HTR-8/SVneo (cell line): Measurements from ENCODE around the gene CDC42.
"Not testable (repeated sequence)": the region's sequence is repeated elsewhere in the genome, so short reads cannot be mapped to it uniquely, and the experiment has no call there.

Experiments
- DNase-seq: peaks from one replicate; pipeline ENCODE4 v3.0.0; 2011; ENCODE audit warnings: low spot score, mixed read lengths; ENCODE audit not compliant: insufficient read length
- FAIRE-seq: peaks from 2 replicates; lab custom pipeline; 2011; peaks lifted over from hg19 to GRCh38; lab: Jason Lieb, UNC

CDC42 gene

DNA sequence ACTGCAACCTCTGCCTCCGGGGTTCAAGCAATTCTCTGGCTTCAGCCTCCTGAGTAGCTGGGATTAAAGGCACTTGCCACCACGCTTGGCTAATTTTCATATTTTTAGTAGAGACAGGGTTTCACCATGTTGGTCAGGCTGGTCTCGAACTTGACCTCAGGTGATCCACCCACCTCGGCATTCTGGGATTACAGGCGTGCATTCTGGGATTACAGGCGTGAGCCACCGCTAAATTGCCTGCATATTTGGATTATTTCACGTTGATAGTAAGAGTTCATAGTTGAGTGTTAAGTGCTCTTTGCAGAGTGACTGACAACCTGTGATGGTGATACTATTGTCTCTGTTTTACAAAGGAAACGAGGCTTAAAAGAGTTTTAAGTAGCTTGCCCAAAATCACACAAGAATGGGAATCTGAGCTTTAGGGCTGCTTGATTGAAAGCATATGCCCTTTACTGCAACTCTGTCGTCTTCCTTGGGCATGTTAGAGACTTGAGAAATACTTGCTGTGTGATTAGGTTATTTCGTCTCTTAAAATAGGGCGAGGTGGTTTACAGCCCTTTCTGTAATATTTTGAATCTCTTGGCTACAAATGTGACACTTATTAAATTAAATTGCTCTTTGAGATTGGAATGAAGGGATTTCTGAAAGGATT is 12.4 kb downstream of the CDC42 start:
- no peak for DNase-seq
- FAIRE-seq, result no peak

- DNase-seq (no peak), FAIRE-seq (no peak)
Observed at GRCh38 chr1:22071511-22071910, 19.0 kb downstream of the CDC42 start.

GRCh38 chr1:22074803-22075202 is 22.3 kb downstream of the CDC42 start:
- DNase-seq (no peak), FAIRE-seq (no peak)

DNA sequence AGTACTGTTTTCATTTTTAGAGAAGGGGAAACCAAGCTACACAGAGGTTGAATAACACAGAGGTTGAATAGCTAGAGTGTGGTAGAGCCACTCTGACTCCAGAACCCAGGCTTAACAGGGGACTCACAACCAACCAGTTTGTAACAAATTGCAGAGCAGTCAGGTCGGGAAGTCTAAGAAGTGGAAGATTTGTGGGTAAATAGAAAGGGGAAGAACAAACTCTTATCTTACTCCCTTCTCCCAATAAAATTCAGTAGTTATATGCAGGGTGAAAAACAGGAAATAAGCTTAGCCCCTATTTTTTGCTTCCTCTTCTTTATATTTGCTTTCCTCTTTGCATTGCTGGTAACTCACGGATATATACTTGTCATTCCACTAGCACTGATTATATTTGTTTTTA is 23.2 kb downstream of the CDC42 start:
- DNase-seq (no peak), FAIRE-seq (no peak)

- FAIRE-seq (no peak), DNase-seq (no peak)
Observed at GRCh38 chr1:22076346-22076745, 23.8 kb downstream of the CDC42 start.

- FAIRE-seq (no peak), DNase-seq (no peak)
Observed at GRCh38 chr1:22077728-22078127, 25.2 kb downstream of the CDC42 start.

DNA sequence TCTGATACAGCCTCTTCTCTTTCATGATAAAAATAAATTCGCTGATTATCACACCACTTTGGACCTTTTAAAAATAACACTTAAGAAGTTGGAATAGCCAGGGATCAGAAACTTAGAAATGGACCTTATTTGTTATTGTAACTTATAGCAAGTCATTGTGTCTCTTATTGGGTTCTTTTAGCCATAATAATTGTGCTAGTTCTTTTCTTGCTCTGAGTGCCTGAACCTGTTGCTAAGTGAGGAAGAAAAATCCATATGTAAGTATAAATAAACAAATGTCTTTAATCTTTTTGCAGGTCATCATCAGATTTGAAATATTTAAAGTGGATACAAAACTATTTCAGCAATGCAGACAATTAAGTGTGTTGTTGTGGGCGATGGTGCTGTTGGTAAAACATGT is 25.6 kb downstream of the CDC42 start:
- no peak for FAIRE-seq
- DNase-seq, result no peak

DNA sequence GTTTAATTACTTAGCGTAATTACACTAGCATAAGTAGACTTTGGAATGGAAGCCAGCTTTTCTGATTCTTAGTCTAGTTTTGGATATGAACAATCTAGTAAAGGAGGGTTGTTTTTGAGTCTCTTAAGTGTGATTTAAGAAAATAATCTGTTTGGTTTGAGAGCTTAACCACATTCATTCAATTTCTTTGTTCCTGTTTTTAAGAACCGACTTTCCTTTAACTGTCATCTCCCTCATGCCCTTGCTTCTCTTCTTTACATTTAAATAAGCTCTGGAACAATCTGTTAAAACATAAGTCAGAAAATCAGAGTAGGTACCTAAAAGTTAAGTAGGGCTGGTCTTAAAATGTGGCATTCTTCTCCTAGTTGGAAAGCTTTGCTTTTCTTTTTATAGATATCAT is 27.7 kb downstream of the CDC42 start:
- no peak for DNase-seq
- FAIRE-seq, result no peak

DNA sequence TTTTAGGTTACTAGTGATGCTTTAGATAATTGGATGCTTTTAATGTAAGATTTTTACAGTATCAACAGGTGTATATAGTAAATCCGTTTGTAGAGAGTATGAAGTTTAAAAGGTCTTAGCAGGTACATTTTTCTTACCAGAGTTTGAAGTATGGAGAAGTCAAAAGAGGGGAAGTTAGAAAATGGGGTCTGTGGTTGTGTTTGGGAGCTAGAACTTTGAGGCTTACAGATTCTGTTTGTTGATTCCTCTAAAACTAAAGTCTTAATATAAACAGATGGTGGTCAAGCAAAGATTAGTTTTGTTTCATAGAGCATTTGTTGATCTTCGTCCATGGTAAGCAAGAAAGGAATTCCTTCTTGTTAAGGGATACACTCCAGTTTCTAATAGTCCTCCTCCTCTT is 35.8 kb downstream of the CDC42 start:
- no peak for FAIRE-seq

GRCh38 chr1:22089134-22089571 is 36.6 kb downstream of the CDC42 start:
- FAIRE-seq (no peak), DNase-seq (no peak)

More for the DNA sequence above, 35.8 kb downstream of the CDC42 start:
- DNase-seq, result no peak

GRCh38 chr1:22089787-22090186 is 37.3 kb downstream of the CDC42 start:
- FAIRE-seq (no peak), DNase-seq (no peak)

- FAIRE-seq (no peak), DNase-seq (no peak)
Observed at GRCh38 chr1:22090867-22091266, 38.4 kb downstream of the CDC42 start.

DNA sequence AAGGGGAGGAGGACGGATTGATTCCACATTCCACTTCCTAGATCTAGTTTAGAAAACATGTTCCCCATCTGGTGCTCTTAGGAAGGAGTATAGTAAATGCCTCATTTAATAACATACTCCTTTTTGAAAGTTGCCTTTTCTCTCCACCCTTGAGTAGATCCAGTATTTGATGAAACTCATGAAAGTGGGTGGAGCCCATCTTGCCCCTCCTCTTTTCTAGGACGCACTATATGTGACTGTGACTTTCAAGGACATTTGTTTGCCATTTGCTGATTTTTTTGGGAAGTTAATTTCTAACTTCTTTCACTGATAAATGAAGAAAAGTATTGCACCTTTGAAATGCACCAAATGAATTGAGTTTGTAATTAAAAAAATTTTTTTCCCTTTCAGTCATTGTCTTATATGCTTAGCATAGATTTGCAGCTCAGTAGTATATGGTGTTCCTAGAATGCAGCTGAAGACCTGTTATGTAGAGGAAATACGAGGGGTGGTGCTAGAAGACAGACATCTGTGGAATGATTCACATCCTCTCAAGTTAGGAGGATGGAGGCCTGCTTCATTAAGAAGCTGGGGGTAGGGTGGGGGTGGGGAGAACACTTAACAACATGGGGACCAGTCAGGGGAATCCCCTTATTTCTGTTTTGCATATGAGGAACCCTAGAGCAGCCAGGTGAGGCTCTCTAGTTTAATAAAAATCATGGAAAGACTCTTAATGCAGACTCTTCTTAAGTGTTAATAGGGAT is 39.7 kb downstream of the CDC42 start:
- not testable (repeated sequence) for FAIRE-seq, DNase-seq

- no peak for FAIRE-seq
- DNase-seq, result no peak
Observed at GRCh38 chr1:22093513-22093912, 41.0 kb downstream of the CDC42 start.

- FAIRE-seq (no peak), DNase-seq (no peak)
Observed at GRCh38 chr1:22096036-22096435, 43.5 kb downstream of the CDC42 start.

DNA sequence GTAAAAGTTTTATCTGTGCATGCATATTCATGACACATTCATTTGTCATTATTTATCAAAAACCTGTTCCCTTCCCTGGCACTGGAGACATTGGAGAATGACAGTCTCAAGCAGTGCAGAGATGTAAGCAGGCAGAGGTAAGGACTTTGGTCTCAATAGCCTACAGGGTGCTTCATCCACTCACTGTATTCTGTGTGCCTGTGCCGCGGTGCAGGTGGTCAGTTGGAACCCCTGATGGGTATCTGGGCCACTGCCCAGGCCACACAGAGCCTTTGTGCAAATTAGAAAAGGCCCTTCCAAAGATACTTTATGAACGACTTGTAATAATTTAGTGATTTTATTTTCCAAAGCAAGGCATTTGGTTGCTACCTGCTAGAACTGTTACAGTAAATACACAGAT is 44.0 kb downstream of the CDC42 start:
- FAIRE-seq, result no peak
- DNase-seq, result no peak

DNA sequence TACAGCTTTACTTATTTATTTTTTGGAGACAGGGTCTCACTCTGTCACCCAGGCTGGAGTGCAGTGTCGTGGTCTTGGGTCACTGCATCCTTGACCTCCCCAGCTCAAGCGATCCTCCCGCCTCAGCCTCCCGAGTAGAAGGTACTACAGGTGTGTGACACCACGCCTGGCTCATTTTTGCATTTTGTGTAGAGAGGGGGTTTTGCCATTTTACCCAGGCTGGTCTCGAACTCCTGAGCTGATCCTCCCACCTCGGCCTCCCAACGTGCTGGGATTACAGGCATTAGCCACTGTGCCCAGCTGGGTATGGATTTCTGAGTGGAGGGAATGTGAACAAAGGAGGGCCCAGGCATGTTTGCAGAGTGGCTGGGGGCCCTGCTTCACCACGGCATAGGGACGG is 46.2 kb downstream of the CDC42 start:
- FAIRE-seq (no peak), DNase-seq (no peak)

- FAIRE-seq, result no peak
- DNase-seq, result no peak
Observed at GRCh38 chr1:22100168-22100567, 47.7 kb downstream of the CDC42 start.

GRCh38 chr1:22101199-22101598 is 48.7 kb downstream of the CDC42 start:
- no peak for DNase-seq
- no peak for FAIRE-seq

GRCh38 chr1:22101995-22102394 is 49.5 kb downstream of the CDC42 start:
- DNase-seq (no peak), FAIRE-seq (no peak)

- no peak for FAIRE-seq
- no peak for DNase-seq
Observed at GRCh38 chr1:22102746-22103145, 50.2 kb downstream of the CDC42 start.

- no peak for FAIRE-seq
Observed at GRCh38 chr1:22104094-22104493, 51.6 kb downstream of the CDC42 start.

More at GRCh38 chr1:22104094-22104493, 51.6 kb downstream of the CDC42 start:
- no peak for DNase-seq
